Measurements from ENCODE around the gene C16orf90.
"Not testable (repeated sequence)": the region's sequence is repeated elsewhere in the genome, so short reads cannot be mapped to it uniquely, and the experiment has no call there.

DNA sequence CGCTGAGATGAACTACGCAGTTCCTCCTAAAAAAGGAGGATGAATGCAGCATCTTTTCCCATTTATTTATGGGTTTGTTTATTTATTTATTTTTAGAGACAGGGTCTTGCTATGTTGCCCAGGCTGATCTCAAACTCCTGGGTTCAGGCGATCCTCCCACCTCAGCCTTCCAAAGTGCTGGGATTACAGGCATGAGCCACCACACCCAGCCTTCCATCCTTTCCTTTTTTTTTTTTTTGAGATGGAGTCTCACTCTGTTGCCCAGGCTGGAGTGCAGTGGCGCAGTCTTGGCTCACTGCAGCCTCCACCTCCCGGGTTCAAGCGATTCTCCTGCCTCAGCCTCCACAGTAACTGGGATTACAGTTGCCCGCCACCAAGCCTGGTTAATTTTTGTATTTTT, 20.4 kb downstream of the C16orf90 start:
- TF ChIP-seq, protein P1, sequence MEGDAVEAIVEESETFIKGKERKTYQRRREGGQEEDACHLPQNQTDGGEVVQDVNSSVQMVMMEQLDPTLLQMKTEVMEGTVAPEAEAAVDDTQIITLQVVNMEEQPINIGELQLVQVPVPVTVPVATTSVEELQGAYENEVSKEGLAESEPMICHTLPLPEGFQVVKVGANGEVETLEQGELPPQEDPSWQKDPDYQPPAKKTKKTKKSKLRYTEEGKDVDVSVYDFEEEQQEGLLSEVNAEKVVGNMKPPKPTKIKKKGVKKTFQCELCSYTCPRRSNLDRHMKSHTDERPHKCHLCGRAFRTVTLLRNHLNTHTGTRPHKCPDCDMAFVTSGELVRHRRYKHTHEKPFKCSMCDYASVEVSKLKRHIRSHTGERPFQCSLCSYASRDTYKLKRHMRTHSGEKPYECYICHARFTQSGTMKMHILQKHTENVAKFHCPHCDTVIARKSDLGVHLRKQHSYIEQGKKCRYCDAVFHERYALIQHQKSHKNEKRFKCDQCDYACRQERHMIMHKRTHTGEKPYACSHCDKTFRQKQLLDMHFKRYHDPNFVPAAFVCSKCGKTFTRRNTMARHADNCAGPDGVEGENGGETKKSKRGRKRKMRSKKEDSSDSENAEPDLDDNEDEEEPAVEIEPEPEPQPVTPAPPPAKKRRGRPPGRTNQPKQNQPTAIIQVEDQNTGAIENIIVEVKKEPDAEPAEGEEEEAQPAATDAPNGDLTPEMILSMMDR (IDR thresholded peaks at IDR 0.05; ENCODE audit: borderline replicate concordance, extremely low read depth, low read length, poor library complexity, severe bottlenecking), result not testable (repeated sequence)
- TF ChIP-seq EZH2 (IDR thresholded peaks at IDR 0.05; ENCODE audit: borderline replicate concordance, low read depth, low read length, severe bottlenecking), result not testable (repeated sequence)
